ENCODE measurements around the gene PHF23.
A peak's percentile ranks its signal among the peaks of the same experiment; 100 is the strongest.

DNA sequence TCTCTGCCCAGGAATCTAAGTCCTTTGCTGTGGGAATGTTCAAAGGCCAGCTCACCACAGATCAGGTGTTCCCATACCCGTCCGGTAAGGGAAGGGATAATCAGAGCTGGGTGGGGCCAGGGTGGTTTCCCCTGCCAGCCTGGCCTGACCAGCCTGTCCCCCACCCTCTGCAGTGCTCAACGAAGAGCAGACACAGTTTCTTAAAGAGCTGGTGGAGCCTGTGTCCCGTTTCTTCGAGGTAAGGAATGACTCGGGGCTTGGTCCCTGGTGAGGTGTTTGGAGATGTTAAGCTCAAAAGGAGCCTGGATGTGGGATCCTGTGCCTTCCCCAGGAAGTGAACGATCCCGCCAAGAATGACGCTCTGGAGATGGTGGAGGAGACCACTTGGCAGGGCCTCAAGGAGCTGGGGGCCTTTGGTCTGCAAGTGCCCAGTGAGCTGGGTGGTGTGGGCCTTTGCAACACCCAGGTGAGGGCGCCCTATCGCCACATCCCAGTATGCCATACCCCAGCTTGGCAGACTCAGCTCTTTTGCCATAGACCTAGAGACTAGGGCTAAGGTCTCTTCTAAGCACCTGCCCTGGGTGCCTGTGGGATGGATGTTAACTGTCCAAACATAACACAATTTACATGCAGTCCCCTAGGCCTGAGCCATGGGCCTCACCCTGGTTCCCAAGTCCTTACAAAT, 18.5 kb downstream of the PHF23 start:
- TF ChIP-seq POLR2A (IDR thresholded peaks at IDR 0.05): no peak
- TF ChIP-seq, protein P1, sequence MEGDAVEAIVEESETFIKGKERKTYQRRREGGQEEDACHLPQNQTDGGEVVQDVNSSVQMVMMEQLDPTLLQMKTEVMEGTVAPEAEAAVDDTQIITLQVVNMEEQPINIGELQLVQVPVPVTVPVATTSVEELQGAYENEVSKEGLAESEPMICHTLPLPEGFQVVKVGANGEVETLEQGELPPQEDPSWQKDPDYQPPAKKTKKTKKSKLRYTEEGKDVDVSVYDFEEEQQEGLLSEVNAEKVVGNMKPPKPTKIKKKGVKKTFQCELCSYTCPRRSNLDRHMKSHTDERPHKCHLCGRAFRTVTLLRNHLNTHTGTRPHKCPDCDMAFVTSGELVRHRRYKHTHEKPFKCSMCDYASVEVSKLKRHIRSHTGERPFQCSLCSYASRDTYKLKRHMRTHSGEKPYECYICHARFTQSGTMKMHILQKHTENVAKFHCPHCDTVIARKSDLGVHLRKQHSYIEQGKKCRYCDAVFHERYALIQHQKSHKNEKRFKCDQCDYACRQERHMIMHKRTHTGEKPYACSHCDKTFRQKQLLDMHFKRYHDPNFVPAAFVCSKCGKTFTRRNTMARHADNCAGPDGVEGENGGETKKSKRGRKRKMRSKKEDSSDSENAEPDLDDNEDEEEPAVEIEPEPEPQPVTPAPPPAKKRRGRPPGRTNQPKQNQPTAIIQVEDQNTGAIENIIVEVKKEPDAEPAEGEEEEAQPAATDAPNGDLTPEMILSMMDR (IDR thresholded peaks at IDR 0.05 in 8 of 11, conservative IDR thresholded peaks at IDR 0.05 in 3 of 11): peak in 9 of 11 experiments; percentile 6 to 72 (median 45)
- TF ChIP-seq POLR2AphosphoS5 (IDR thresholded peaks at IDR 0.05): peak in 1 of 3 donors; percentile 9
